Endothelial cell of umbilical vein (primary cell): ENCODE measurements around the gene IFNG-AS1. TPM values are rescaled to one million over a fixed set of nuclear protein-coding genes. Genes with fewer than 3 reads are reported as not detected.

Experiments used
- BruUV-seq: library from RNA; stranded (reverse); fragments of 400-500 nt; replicated peaks from 2 replicates; lab custom pipeline; 2021; lab: Mats Ljungman, UMichigan
- CTCF ChIA-PET: fragments of 300-600, 350-600 bp; sonication (Branson Sonifier 250); formaldehyde crosslinking; loops from one replicate; lab custom pipeline; 2021; ENCODE audit warnings: antibody characterized with exemption, inconsistent platforms; lab: Charles Lee
- POLR2A ChIA-PET: fragments of 300-600, 350-600 bp; sonication (Branson Sonifier 250); formaldehyde crosslinking; loops from one replicate; lab custom pipeline; 2021; ENCODE audit warnings: antibody characterized with exemption, inconsistent platforms; lab: Charles Lee
- DNase-seq: peaks from one replicate; pipeline ENCODE4 v3.0.0-alpha.2; 2011; ENCODE audit warnings: low read depth, low spot score
- FAIRE-seq: peaks from 2 replicates; lab custom pipeline; 2011; peaks lifted over from hg19 to GRCh38; lab: Jason Lieb, UNC
- H2AFZ ChIP-seq: 2 replicates; pipeline ENCODE4 v1.6.0; 2012; ENCODE audit warnings: low read depth, low read length, control low read depth, inconsistent platforms
- H3K27ac ChIP-seq: 2 replicates; pipeline ENCODE4 v1.5.1; 2011; ENCODE audit warnings: low read depth, mild to moderate bottlenecking, control low read depth, low read length, moderate library complexity; ENCODE audit not compliant: insufficient read depth
- H3K27me3 ChIP-seq, 2 experiments: 2 replicates each; pipeline versions ENCODE4 v1.6.0 to v1.6.1; 2011; ENCODE audit warnings: low read length in 2 of 2, mixed read lengths in 1 of 2; ENCODE audit not compliant: control insufficient read depth in 2 of 2, insufficient read depth in 2 of 2
- H3K36me3 ChIP-seq, 2 experiments: 2 replicates in 1 of 2; 3 replicates in 1 of 2; pipeline ENCODE4 v1.5.1; 2011; ENCODE audit warnings: low read length in 2 of 2, mild to moderate bottlenecking in 1 of 2, moderate library complexity in 1 of 2; ENCODE audit not compliant: control insufficient read depth in 2 of 2, insufficient read depth in 2 of 2; ENCODE audit errors: extremely low read depth in 1 of 2
- H3K4me1 ChIP-seq: 3 replicates; pipeline ENCODE4 v1.5.1; 2011; ENCODE audit warnings: mild to moderate bottlenecking, low read length; ENCODE audit not compliant: control insufficient read depth, insufficient read depth; ENCODE audit errors: extremely low read depth
- H3K4me2 ChIP-seq: 2 replicates; pipeline ENCODE4 v1.6.1; 2011; ENCODE audit warnings: low read length, control low read depth, mixed read lengths; ENCODE audit not compliant: insufficient read depth
- H3K4me3 ChIP-seq, 3 experiments: fragments of 200-600 bp in 1 of 3; sonication (generic), shearing (Covaris generic) in 1 of 3; replicated peaks in 1 of 3; 2 replicates each; pipeline ENCODE4 v1.5.1; 2011 to 2016; ENCODE audit warnings: control low read depth in 3 of 3, low read length in 3 of 3, mild to moderate bottlenecking in 2 of 3, inconsistent platforms in 1 of 3, low read depth in 1 of 3, moderate library complexity in 1 of 3; ENCODE audit not compliant: insufficient read depth in 1 of 3
- H3K79me2 ChIP-seq: 2 replicates; pipeline ENCODE4 v1.6.0; 2012; ENCODE audit warnings: low read length, inconsistent platforms; ENCODE audit not compliant: control insufficient read depth, insufficient read depth
- H3K9ac ChIP-seq: replicated peaks from 2 replicates; pipeline ENCODE3; 2011; ENCODE audit warnings: low read length, control low read depth; ENCODE audit not compliant: insufficient read depth; ENCODE audit errors: extremely low read depth
- H3K9me1 ChIP-seq: replicated peaks from 3 replicates; pipeline ENCODE4 v1.6.0; 2011; ENCODE audit warnings: mild to moderate bottlenecking, low read length; ENCODE audit not compliant: control insufficient read depth, insufficient read depth; ENCODE audit errors: extremely low read depth
- H3K9me3 ChIP-seq: replicated peaks from 2 replicates; pipeline ENCODE4 v1.5.1; 2012; ENCODE audit warnings: low read length, inconsistent platforms; ENCODE audit not compliant: control insufficient read depth, insufficient read depth
- H4K20me1 ChIP-seq: replicated peaks from 2 replicates; pipeline ENCODE3; 2011; ENCODE audit warnings: mild to moderate bottlenecking, low read length; ENCODE audit not compliant: control insufficient read depth, insufficient read depth; ENCODE audit errors: extremely low read depth
- EZH2 ChIP-seq: IDR thresholded peaks from 2 replicates; pipeline ENCODE4 v1.6.1; 2012; ENCODE audit warnings: borderline replicate concordance, low read depth, mild to moderate bottlenecking, moderate library complexity, low read length, inconsistent platforms; ENCODE audit not compliant: severe bottlenecking
- FOS ChIP-seq: IDR thresholded peaks from 2 replicates; pipeline ENCODE4 v1.6.1; 2011; ENCODE audit warnings: mild to moderate bottlenecking, low read length, moderate library complexity, borderline replicate concordance; ENCODE audit not compliant: insufficient read depth
- GATA2 ChIP-seq: IDR thresholded peaks from 2 replicates; pipeline ENCODE4 v1.7.0; 2011; ENCODE audit warnings: low read depth, mild to moderate bottlenecking, moderate library complexity, mixed read lengths, low read length; ENCODE audit not compliant: insufficient read length, insufficient read depth
- JUN ChIP-seq: IDR thresholded peaks from 2 replicates; pipeline ENCODE4 v1.6.1; 2011; ENCODE audit warnings: borderline replicate concordance, low read depth; ENCODE audit not compliant: insufficient read length, insufficient read depth
- MYC ChIP-seq: IDR thresholded peaks from one replicate; pipeline ENCODE4 v1.6.1; 2011; ENCODE audit warnings: mild to moderate bottlenecking, low read depth, low read length
- POLR2A ChIP-seq: IDR thresholded peaks from 2 replicates; pipeline ENCODE4 v1.6.1; 2012; ENCODE audit warnings: low read depth, mild to moderate bottlenecking, control low read depth, low read length
- POLR2AphosphoS5 ChIP-seq: IDR thresholded peaks from 2 replicates; pipeline ENCODE4 v1.6.1; 2012; ENCODE audit warnings: low read depth, mild to moderate bottlenecking, control low read depth, low read length, moderate library complexity; ENCODE audit not compliant: insufficient read depth
- dilution Hi-C: fragments of 300-500 bp; cut with MboI; formaldehyde crosslinking; loops from one replicate; pipeline ENCODE4 v1.15.0; 2019; ENCODE audit warnings: low sequenced_read_pairs; ENCODE audit not compliant: extremely low pct_ligation_motif_present
- intact Hi-C: fragments of 100-400 bp; cut with micrococcal nuclease; formaldehyde crosslinking; loops from one replicate; pipeline ENCODE4 v1.10.0; 2022
- polyA plus RNA-seq, 4 experiments: library from polyadenylated mRNA; depleted of rRNA in 3 of 4; stranded (reverse) in 3 of 4; unstranded in 1 of 4; fragments of >200 nt; gene quantifications; 2 replicates each; pipeline versions ENCODE4 v1.2.1 to v1.2.3, GENCODE V29; 2011 to 2012; ENCODE audit warnings: missing spikeins in 1 of 4
- total RNA-seq: library from RNA; stranded (reverse); gene quantifications from 2 replicates; pipeline ENCODE4 v1.2.3, GENCODE V29; 2021
- TF ChIP-seq, protein P1 (sequence below): IDR thresholded peaks from 2 replicates; pipeline ENCODE4 v1.6.1; 2011; ENCODE audit not compliant: insufficient read depth, insufficient read length
- TF ChIP-seq, protein P2 (sequence below), 2 donors: IDR thresholded peaks; 1 replicate in 1 of 2; 2 replicates in 1 of 2; pipeline ENCODE4 v1.5.1; 2011; ENCODE audit warnings: low read length in 2 of 2, mild to moderate bottlenecking in 2 of 2, moderate library complexity in 2 of 2, control low read depth in 1 of 2, inconsistent platforms in 1 of 2, low read depth in 1 of 2; ENCODE audit not compliant: insufficient read depth in 1 of 2; ENCODE audit errors: extremely low read depth in 1 of 2

IFNG-AS1 gene
- total and polyA plus RNA-seq, 2 donors (not counting 3 experiments of a cell fraction or from before 2014, with no cell fraction given): not detected

GRCh38 chr12:68013181-68013580, 23.9 kb downstream of the IFNG-AS1 start:
- CTCF ChIA-PET: no interaction called here
- intact Hi-C loops (no loop called here), dilution Hi-C loops (no loop called here)

More at GRCh38 chr12:68013181-68013580, 23.9 kb downstream of the IFNG-AS1 start:
- Histone ChIP-seq H3K9ac (no peak overlapping the region), H4K20me1 (no peaks in the 10 kb centered on the region), H3K4me2 (no peak overlapping the region), H3K79me2 (no peaks in the 10 kb centered on the region), H3K9me1 (no peaks in the 10 kb centered on the region), H2AFZ (no peak overlapping the region), H3K27ac (no peak overlapping the region), H3K9me3 (no peaks in the 10 kb centered on the region), H3K4me1 (no peaks in the 10 kb centered on the region), H3K27me3 (no peaks in the 10 kb centered on the region), H3K36me3 (no peaks in the 10 kb centered on the region), H3K4me3 (no peak overlapping the region)
- POLR2A ChIA-PET: no interaction called here
- no TSS peak for BruUV-seq
- DNase-seq: no peak
- TF ChIP-seq, protein P1, sequence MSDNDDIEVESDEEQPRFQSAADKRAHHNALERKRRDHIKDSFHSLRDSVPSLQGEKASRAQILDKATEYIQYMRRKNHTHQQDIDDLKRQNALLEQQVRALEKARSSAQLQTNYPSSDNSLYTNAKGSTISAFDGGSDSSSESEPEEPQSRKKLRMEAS: no peak
- TF ChIP-seq JUN (no peak), EZH2 (no peak), POLR2A (no peak), FOS (no peak), GATA2 (no peak), POLR2AphosphoS5 (no peak), MYC (no peak)
- TF ChIP-seq, protein P2, sequence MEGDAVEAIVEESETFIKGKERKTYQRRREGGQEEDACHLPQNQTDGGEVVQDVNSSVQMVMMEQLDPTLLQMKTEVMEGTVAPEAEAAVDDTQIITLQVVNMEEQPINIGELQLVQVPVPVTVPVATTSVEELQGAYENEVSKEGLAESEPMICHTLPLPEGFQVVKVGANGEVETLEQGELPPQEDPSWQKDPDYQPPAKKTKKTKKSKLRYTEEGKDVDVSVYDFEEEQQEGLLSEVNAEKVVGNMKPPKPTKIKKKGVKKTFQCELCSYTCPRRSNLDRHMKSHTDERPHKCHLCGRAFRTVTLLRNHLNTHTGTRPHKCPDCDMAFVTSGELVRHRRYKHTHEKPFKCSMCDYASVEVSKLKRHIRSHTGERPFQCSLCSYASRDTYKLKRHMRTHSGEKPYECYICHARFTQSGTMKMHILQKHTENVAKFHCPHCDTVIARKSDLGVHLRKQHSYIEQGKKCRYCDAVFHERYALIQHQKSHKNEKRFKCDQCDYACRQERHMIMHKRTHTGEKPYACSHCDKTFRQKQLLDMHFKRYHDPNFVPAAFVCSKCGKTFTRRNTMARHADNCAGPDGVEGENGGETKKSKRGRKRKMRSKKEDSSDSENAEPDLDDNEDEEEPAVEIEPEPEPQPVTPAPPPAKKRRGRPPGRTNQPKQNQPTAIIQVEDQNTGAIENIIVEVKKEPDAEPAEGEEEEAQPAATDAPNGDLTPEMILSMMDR (IDR thresholded peaks at IDR 0.05; ENCODE audit: extremely low read depth in 1 of 2, insufficient read depth in 1 of 2, low read depth in 1 of 2, low read length in 2 of 2): no peak
- no peak for FAIRE-seq
